Measurements from ENCODE around the gene KCTD16.

The KCTD16 gene

DNA sequence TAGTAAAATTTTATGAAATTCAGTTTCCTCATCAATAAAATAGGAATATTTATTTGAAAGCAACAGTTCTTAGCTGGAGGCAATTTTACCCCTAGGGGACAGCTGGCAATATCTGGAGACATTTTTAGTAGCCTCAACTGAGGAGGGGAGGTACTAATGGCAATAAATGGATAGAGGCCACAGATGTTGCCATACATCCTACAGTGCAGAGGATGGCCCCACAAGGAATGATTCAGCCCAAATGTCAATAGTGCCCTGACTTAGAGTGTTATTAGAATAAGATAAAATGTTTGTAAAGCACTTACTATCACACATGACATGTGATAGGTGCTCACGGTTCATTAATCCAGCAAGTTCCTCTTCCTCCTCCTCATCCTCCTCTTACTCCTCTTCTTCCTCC, 293.6 kb downstream of the KCTD16 start:
- H3K4me3 ChIP-seq (ENCODE audit: low read depth in 1 of 2, low read length in 2 of 2), result no peak overlapping the region
- ATAC-seq (ENCODE audit: insufficient read depth, low read depth) (no peak), DNase-seq (no peak)
- H4K20me1 ChIP-seq (ENCODE audit: insufficient read depth, low read length), result no peaks in the 10 kb centered on the region
- no peak overlapping the region for H3K4me2 ChIP-seq (ENCODE audit: insufficient read depth, low read length)
- H3K79me2 ChIP-seq (ENCODE audit: insufficient read depth, low read length), result no peaks in the 10 kb centered on the region
- no peaks in the 10 kb centered on the region for H3K9me3 ChIP-seq (ENCODE audit: insufficient read depth, low read length, severe bottlenecking)
- no peak overlapping the region for H3K27ac ChIP-seq (ENCODE audit: low read length)
- no peaks in the 10 kb centered on the region for H3K36me3 ChIP-seq (ENCODE audit: insufficient read depth, low read length)
- H3K27me3 ChIP-seq (ENCODE audit: insufficient read depth, low read length, poor library complexity), result peaks cover 7% of the 10 kb centered on the region
- TF ChIP-seq, protein P1, sequence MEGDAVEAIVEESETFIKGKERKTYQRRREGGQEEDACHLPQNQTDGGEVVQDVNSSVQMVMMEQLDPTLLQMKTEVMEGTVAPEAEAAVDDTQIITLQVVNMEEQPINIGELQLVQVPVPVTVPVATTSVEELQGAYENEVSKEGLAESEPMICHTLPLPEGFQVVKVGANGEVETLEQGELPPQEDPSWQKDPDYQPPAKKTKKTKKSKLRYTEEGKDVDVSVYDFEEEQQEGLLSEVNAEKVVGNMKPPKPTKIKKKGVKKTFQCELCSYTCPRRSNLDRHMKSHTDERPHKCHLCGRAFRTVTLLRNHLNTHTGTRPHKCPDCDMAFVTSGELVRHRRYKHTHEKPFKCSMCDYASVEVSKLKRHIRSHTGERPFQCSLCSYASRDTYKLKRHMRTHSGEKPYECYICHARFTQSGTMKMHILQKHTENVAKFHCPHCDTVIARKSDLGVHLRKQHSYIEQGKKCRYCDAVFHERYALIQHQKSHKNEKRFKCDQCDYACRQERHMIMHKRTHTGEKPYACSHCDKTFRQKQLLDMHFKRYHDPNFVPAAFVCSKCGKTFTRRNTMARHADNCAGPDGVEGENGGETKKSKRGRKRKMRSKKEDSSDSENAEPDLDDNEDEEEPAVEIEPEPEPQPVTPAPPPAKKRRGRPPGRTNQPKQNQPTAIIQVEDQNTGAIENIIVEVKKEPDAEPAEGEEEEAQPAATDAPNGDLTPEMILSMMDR (IDR thresholded peaks at IDR 0.05; ENCODE audit: borderline replicate concordance, extremely low read depth, low read length, poor library complexity, severe bottlenecking), result no peak
- no peak for TF ChIP-seq EZH2 (IDR thresholded peaks at IDR 0.05; ENCODE audit: borderline replicate concordance, low read depth, low read length, severe bottlenecking)
- H3K9ac ChIP-seq (ENCODE audit: low read depth, low read length), result no peak overlapping the region
- no peaks in the 10 kb centered on the region for H3K4me1 ChIP-seq (ENCODE audit: insufficient read depth, low read length)
- H2AFZ ChIP-seq (ENCODE audit: low read depth, low read length), result no peak overlapping the region

DNA sequence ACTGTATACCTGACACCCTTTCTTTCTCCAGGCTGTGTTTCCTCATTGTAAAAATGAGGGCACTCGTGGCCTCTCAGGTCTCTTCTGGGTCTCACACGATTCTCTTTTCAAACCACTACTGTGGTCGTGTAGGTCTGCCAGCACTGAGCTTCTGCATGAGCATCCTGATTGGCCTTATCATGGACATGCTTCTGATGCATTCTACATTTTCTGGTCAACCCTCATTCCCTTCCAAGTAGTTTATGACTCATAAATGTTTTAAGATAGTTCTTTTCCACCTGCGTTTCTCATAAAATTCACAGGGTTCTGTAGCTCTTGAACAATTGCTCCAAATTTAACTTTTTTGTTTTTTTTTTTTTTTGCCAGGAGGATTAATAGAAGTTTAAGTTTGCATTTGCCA, 294.8 kb downstream of the KCTD16 start:
- H2AFZ ChIP-seq (ENCODE audit: low read depth, low read length), result no peak overlapping the region
- no peak overlapping the region for H3K27ac ChIP-seq (ENCODE audit: low read length)
- no peak overlapping the region for H3K4me2 ChIP-seq (ENCODE audit: insufficient read depth, low read length)
- no peak overlapping the region for H3K4me3 ChIP-seq (ENCODE audit: low read depth in 1 of 2, low read length in 2 of 2)
- ATAC-seq (ENCODE audit: insufficient read depth, low read depth) (no peak), DNase-seq (no peak)
- no peaks in the 10 kb centered on the region for H4K20me1 ChIP-seq (ENCODE audit: insufficient read depth, low read length)
- H3K4me1 ChIP-seq (ENCODE audit: insufficient read depth, low read length), result no peaks in the 10 kb centered on the region
- H3K27me3 ChIP-seq (ENCODE audit: insufficient read depth, low read length, poor library complexity), result peaks cover 7% of the 10 kb centered on the region
- H3K9ac ChIP-seq (ENCODE audit: low read depth, low read length), result no peak overlapping the region
- no peaks in the 10 kb centered on the region for H3K79me2 ChIP-seq (ENCODE audit: insufficient read depth, low read length)
- TF ChIP-seq EZH2 (IDR thresholded peaks at IDR 0.05; ENCODE audit: borderline replicate concordance, low read depth, low read length, severe bottlenecking), result no peak
- TF ChIP-seq, protein P1 (IDR thresholded peaks at IDR 0.05; ENCODE audit: borderline replicate concordance, extremely low read depth, low read length, poor library complexity, severe bottlenecking), result no peak
- H3K9me3 ChIP-seq (ENCODE audit: insufficient read depth, low read length, severe bottlenecking), result no peaks in the 10 kb centered on the region
- no peaks in the 10 kb centered on the region for H3K36me3 ChIP-seq (ENCODE audit: insufficient read depth, low read length)

DNA sequence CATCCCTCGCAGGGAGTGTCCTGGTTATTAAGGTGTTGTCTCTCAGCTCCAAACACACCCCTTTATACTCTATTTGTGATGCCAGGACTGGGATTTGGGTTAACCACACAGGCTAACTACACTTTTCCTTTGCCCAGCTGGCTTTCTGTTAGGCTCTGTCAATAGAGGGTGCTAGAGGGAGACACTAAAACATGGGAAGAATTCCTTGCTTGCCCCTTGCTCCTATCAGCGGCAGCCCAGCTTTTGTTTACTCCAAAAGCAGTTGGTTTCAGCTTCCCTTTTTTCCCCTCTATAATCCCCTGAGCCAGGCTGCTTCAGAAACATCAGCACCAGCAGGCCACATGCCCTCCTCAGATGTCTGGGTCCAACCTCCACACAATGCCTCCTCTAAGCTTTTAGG, 297.1 kb downstream of the KCTD16 start:
- TF ChIP-seq EZH2 (IDR thresholded peaks at IDR 0.05; ENCODE audit: borderline replicate concordance, low read depth, low read length, severe bottlenecking), result no peak
- TF ChIP-seq, protein P1 (IDR thresholded peaks at IDR 0.05; ENCODE audit: borderline replicate concordance, extremely low read depth, low read length, poor library complexity, severe bottlenecking), result peak; percentile 64
- no peak overlapping the region for H3K27ac ChIP-seq (ENCODE audit: low read length)
- H3K4me2 ChIP-seq (ENCODE audit: insufficient read depth, low read length), result no peak overlapping the region
- no peaks in the 10 kb centered on the region for H3K9me3 ChIP-seq (ENCODE audit: insufficient read depth, low read length, severe bottlenecking)
- peaks cover 5% of the 10 kb centered on the region for H3K27me3 ChIP-seq (ENCODE audit: insufficient read depth, low read length, poor library complexity)
- no peaks in the 10 kb centered on the region for H3K79me2 ChIP-seq (ENCODE audit: insufficient read depth, low read length)
- H2AFZ ChIP-seq (ENCODE audit: low read depth, low read length), result no peak overlapping the region
- H3K4me3 ChIP-seq (ENCODE audit: low read depth in 1 of 2, low read length in 2 of 2), result no peak overlapping the region
- ATAC-seq (ENCODE audit: insufficient read depth, low read depth) (no peak), DNase-seq (no peak)
- H3K36me3 ChIP-seq (ENCODE audit: insufficient read depth, low read length), result no peaks in the 10 kb centered on the region
- H3K4me1 ChIP-seq (ENCODE audit: insufficient read depth, low read length), result no peaks in the 10 kb centered on the region
- H4K20me1 ChIP-seq (ENCODE audit: insufficient read depth, low read length), result no peaks in the 10 kb centered on the region
- no peak overlapping the region for H3K9ac ChIP-seq (ENCODE audit: low read depth, low read length)

DNA sequence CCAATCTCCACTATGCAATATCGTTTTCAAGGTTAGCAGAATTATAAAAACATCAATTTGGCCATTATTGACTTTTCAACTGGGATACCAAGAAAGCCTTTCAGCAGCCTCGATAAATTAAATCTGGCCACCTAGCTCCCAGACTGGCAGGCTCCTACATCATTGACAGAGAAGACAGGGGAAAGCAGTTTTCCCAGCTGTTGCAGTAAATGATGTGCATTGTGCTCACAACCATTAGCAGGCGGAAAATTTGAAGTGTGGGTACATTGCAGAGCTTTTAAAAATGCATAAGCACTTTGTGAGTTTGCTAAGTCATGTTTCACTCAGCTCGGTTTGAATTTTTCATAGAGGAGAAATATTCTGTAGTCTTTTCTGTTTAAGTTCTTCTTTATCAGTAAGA, 297.9 kb downstream of the KCTD16 start:
- Histone ChIP-seq H3K4me1 (ENCODE audit: insufficient read depth, low read length) (no peaks in the 10 kb centered on the region), H3K79me2 (ENCODE audit: insufficient read depth, low read length) (no peaks in the 10 kb centered on the region), H3K4me3 (ENCODE audit: low read depth in 1 of 2, low read length in 2 of 2) (no peak overlapping the region), H3K36me3 (ENCODE audit: insufficient read depth, low read length) (no peaks in the 10 kb centered on the region), H3K9ac (ENCODE audit: low read depth, low read length) (no peak overlapping the region), H3K27ac (ENCODE audit: low read length) (no peak overlapping the region), H3K4me2 (ENCODE audit: insufficient read depth, low read length) (no peak overlapping the region), H3K27me3 (ENCODE audit: insufficient read depth, low read length, poor library complexity) (no peaks in the 10 kb centered on the region), H4K20me1 (ENCODE audit: insufficient read depth, low read length) (no peaks in the 10 kb centered on the region), H2AFZ (ENCODE audit: low read depth, low read length) (no peak overlapping the region), H3K9me3 (ENCODE audit: insufficient read depth, low read length, severe bottlenecking) (no peaks in the 10 kb centered on the region)
- TF ChIP-seq, protein P1 (IDR thresholded peaks at IDR 0.05; ENCODE audit: borderline replicate concordance, extremely low read depth, low read length, poor library complexity, severe bottlenecking), result no peak
- no peak for TF ChIP-seq EZH2 (IDR thresholded peaks at IDR 0.05; ENCODE audit: borderline replicate concordance, low read depth, low read length, severe bottlenecking)
- no peak for DNase-seq
- ATAC-seq (ENCODE audit: insufficient read depth, low read depth), result no peak
